Measurements from ENCODE around the gene NFATC2.

- TF ChIP-seq, protein P1, sequence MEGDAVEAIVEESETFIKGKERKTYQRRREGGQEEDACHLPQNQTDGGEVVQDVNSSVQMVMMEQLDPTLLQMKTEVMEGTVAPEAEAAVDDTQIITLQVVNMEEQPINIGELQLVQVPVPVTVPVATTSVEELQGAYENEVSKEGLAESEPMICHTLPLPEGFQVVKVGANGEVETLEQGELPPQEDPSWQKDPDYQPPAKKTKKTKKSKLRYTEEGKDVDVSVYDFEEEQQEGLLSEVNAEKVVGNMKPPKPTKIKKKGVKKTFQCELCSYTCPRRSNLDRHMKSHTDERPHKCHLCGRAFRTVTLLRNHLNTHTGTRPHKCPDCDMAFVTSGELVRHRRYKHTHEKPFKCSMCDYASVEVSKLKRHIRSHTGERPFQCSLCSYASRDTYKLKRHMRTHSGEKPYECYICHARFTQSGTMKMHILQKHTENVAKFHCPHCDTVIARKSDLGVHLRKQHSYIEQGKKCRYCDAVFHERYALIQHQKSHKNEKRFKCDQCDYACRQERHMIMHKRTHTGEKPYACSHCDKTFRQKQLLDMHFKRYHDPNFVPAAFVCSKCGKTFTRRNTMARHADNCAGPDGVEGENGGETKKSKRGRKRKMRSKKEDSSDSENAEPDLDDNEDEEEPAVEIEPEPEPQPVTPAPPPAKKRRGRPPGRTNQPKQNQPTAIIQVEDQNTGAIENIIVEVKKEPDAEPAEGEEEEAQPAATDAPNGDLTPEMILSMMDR (IDR thresholded peaks at IDR 0.05) = no peak
- no peak for TF ChIP-seq POLR2A (IDR thresholded peaks at IDR 0.05)
- TF ChIP-seq POLR2AphosphoS5 (IDR thresholded peaks at IDR 0.05) = no peak
Measured at GRCh38 chr20:51428401-51429143, 113.9 kb downstream of the NFATC2 start.

Measured in breast epithelium (tissue), 3 donors.